Measurements from ENCODE around the gene PRDM2. TPM values are rescaled to one million over a fixed set of nuclear protein-coding genes. Genes with fewer than 3 reads are reported as not detected.

Gene PRDM2
- total RNA-seq, 4 donors from 2014 or later = 34.7 to 70.1 (median 53.0) TPM

GRCh38 chr1:13809461-13810159 lies 109.6 kb downstream of the PRDM2 start:
- no peaks in the 10 kb centered on the region for H3K36me3 ChIP-seq
- no peak overlapping the region for H3K4me3 ChIP-seq
- no peak for TF ChIP-seq CTCF (IDR thresholded peaks at IDR 0.05)
- H3K4me1 ChIP-seq = no peaks in the 10 kb centered on the region
- no peaks in the 10 kb centered on the region for H3K9me3 ChIP-seq
- peak in 1 of 3 donors; percentile 72 for DNase-seq
- no peaks in the 10 kb centered on the region for H3K27me3 ChIP-seq
- H3K27ac ChIP-seq = no peak overlapping the region

- H3K27ac ChIP-seq = no peak overlapping the region
Measured at GRCh38 chr1:13812456-13813397, 112.7 kb downstream of the PRDM2 start.

GRCh38 chr1:13813398-13814012 lies 113.5 kb downstream of the PRDM2 start:
- no peak overlapping the region for H3K4me3 ChIP-seq
- H3K27ac ChIP-seq = no peak overlapping the region
- no peaks in the 10 kb centered on the region for H3K9me3 ChIP-seq
- H3K4me1 ChIP-seq = no peaks in the 10 kb centered on the region
- TF ChIP-seq CTCF (IDR thresholded peaks at IDR 0.05) (peak; percentile 12 to 62 (median 29)), POLR2A (IDR thresholded peaks at IDR 0.05) (no peak)
- peak in 1 of 3 donors; percentile 34 for DNase-seq
- no peaks in the 10 kb centered on the region for H3K27me3 ChIP-seq
- H3K36me3 ChIP-seq = no peaks in the 10 kb centered on the region

More at GRCh38 chr1:13812456-13813397, 112.7 kb downstream of the PRDM2 start:
- TF ChIP-seq POLR2A (IDR thresholded peaks at IDR 0.05) = no peak
- TF ChIP-seq CTCF (IDR thresholded peaks at IDR 0.05) = no peak
- no peak overlapping the region for H3K4me3 ChIP-seq
- no peaks in the 10 kb centered on the region for H3K27me3 ChIP-seq
- no peaks in the 10 kb centered on the region for H3K4me1 ChIP-seq
- no peaks in the 10 kb centered on the region for H3K36me3 ChIP-seq
- peak in 1 of 3 donors; percentile 58 for DNase-seq
- no peaks in the 10 kb centered on the region for H3K9me3 ChIP-seq

- no peak overlapping the region for H3K27ac ChIP-seq
- H3K9me3 ChIP-seq = no peaks in the 10 kb centered on the region
- H3K4me3 ChIP-seq = no peak overlapping the region
Measured at GRCh38 chr1:13814131-13814530, 114.1 kb downstream of the PRDM2 start.

More at GRCh38 chr1:13814131-13814530, 114.1 kb downstream of the PRDM2 start:
- DNase-seq = no peak
- TF ChIP-seq POLR2A (IDR thresholded peaks at IDR 0.05) (no peak), CTCF (IDR thresholded peaks at IDR 0.05) (no peak)
- no peaks in the 10 kb centered on the region for H3K4me1 ChIP-seq
- H3K27me3 ChIP-seq = no peaks in the 10 kb centered on the region
- peaks cover 0 to 5% (median 0%) of the 10 kb centered on the region in 3 donors for H3K36me3 ChIP-seq

Measured in Peyer's patch (tissue), 4 donors.